Measurements from ENCODE around the gene TULP1. TPM values are rescaled to one million over a fixed set of nuclear protein-coding genes. Genes with fewer than 3 reads are reported as not detected.

Gene TULP1
- total RNA-seq, 4 donors from 2014 or later: not detected

GRCh38 chr6:35471836-35472345 is 40.8 kb downstream of the TULP1 start:
- H3K4me1 ChIP-seq: peaks cover 10 to 18% of the 10 kb centered on the region in 2 donors
- no peaks in the 10 kb centered on the region for H3K27me3 ChIP-seq
- no peak overlapping the region for H3K4me3 ChIP-seq (replicated peaks in 1 of 3)
- H3K27ac ChIP-seq: no peak overlapping the region
- 59 to 80% methylated on average over 8 of the region's 8 CpGs for WGBS, 2 donors
- TF ChIP-seq POLR2A (IDR thresholded peaks at IDR 0.05): no peak
- no peak for TF ChIP-seq CTCF (IDR thresholded peaks at IDR 0.05)
- H3K36me3 ChIP-seq: peaks cover 16 to 17% of the 10 kb centered on the region in 2 donors
- intact Hi-C loops (cut with DNase I): no loop called here
- DNase-seq: no peak
- H3K9me3 ChIP-seq: no peaks in the 10 kb centered on the region

GRCh38 chr6:35470663-35471120 is 42.0 kb downstream of the TULP1 start:
- Histone ChIP-seq H3K36me3 (peaks cover 16 to 17% of the 10 kb centered on the region in 2 donors), H3K27ac (no peak overlapping the region), H3K9me3 (no peaks in the 10 kb centered on the region), H3K27me3 (no peaks in the 10 kb centered on the region), H3K4me1 (peaks cover 10 to 18% of the 10 kb centered on the region in 2 donors), H3K4me3 (replicated peaks in 1 of 3) (no peak overlapping the region)
- no peak for DNase-seq
- 75 to 84% methylated on average over 3 of the region's 3 CpGs for WGBS, 2 donors
- TF ChIP-seq POLR2A (IDR thresholded peaks at IDR 0.05) (no peak), CTCF (IDR thresholded peaks at IDR 0.05) (no peak)
- intact Hi-C loops (cut with DNase I): no loop called here

DNA sequence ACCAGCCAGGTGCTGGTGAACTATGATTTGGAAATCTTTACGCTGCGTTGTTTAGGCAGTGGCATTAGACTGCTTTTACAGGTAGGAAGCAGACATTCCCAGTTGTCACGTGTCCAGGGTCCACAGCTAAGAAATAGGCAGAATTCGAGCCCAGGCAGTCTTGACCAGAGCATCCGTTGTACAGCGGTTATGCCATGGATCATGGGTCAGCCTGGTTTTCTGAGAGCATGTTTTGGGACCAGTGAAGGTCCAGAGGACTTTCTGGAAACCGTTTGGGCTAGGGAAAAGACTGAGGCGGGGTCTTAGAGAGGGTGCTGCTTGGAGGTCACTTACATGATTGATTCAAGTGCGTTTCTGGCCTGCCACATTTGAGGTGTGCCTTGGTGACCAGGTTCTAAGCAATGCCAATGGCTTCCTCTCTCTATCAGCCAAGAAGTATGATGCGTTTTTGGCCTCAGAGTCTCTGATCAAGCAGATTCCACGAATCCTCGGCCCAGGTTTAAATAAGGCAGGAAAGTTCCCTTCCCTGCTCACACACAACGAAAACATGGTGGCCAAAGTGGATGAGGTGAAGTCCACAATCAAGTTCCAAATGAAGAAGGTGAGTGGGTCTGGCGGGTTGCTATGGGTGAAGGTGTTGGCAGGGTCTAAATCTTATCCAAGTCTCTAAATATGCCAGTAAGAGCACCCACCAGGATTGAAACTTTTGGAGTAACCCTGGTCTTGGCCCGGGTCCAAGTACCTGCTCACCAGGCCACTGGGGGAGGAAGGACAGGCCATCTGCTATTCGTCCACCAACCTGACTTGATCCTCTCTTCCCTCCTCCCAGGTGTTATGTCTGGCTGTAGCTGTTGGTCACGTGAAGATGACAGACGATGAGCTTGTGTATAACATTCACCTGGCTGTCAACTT is 42.7 kb downstream of the TULP1 start:
- intact Hi-C loops (cut with DNase I): no loop called here
- peak; percentile 36 to 44 for DNase-seq
- TF ChIP-seq CTCF (IDR thresholded peaks at IDR 0.05) (no peak), POLR2A (IDR thresholded peaks at IDR 0.05) (no peak)
- Histone ChIP-seq H3K27ac (peak overlapping the region; percentile 77 to 93 (median 92)), H3K36me3 (peaks cover 16 to 17% of the 10 kb centered on the region in 2 donors), H3K27me3 (no peaks in the 10 kb centered on the region), H3K9me3 (no peaks in the 10 kb centered on the region), H3K4me3 (replicated peaks in 1 of 3) (peak overlapping the region; percentile 41 to 76 (median 53)), H3K4me1 (peaks cover 10 to 18% of the 10 kb centered on the region in 2 donors)
- WGBS, 2 donors: 56 to 58% methylated on average over 18 of the region's 18 CpGs

DNA sequence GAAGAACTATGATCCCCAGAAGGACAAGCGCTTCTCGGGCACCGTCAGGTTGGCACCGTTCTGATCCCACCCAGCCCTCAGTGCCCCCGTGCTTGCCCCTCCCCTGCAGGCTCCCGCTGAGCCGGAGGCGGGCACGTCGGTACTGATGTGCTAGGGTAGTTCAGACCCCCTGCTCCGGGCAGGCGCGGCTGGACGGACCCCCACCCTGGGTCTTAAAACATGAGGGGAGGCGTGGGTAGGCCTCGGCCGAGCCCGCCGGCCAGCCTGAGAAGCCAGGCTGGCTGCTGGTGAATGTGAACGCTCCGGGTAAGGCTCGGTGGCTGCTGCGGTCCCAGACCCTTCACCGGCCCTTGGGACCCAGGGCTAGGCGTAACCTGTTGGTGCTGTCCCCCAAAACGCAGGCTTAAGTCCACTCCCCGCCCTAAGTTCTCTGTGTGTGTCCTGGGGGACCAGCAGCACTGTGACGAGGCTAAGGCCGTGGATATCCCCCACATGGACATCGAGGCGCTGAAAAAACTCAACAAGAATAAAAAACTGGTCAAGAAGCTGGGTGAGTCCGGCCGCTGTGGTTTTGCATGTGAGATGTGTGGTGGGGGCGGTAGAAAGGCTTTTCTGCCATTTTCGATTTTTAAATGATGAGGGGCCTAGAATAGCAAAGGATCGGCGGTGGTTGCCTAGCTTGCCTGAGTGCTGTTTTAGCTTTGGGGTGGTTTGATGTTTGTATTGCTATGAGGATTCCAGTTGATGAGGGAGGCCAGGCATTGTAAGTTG is 43.5 kb downstream of the TULP1 start:
- WGBS, 2 donors: 14 to 15% methylated on average over 17 to 31 of the region's 37 CpGs
- Histone ChIP-seq H3K36me3 (peaks cover 11 to 16% of the 10 kb centered on the region in 2 donors), H3K27me3 (no peaks in the 10 kb centered on the region), H3K4me1 (peaks cover 10 to 18% of the 10 kb centered on the region in 2 donors), H3K9me3 (no peaks in the 10 kb centered on the region), H3K4me3 (replicated peaks in 1 of 3) (peak overlapping the region; percentile 41 to 76 (median 53)), H3K27ac (peak overlapping the region; percentile 77 to 93 (median 92))
- no peak for TF ChIP-seq POLR2A (IDR thresholded peaks at IDR 0.05)
- no peak for TF ChIP-seq CTCF (IDR thresholded peaks at IDR 0.05)
- intact Hi-C loops (cut with DNase I): no loop called here
- peak in 1 of 2 donors; percentile 11 for DNase-seq
